Urothelium cell line (cell line): Measurements from ENCODE around the gene PASK.

Experiments used
- DNase-seq: peaks from one replicate; pipeline ENCODE4 v3.0.0; 2011; ENCODE audit warnings: low spot score, mixed read lengths
- FAIRE-seq: peaks from 2 replicates; lab custom pipeline; 2011; peaks lifted over from hg19 to GRCh38; lab: Jason Lieb, UNC

Gene PASK

DNA sequence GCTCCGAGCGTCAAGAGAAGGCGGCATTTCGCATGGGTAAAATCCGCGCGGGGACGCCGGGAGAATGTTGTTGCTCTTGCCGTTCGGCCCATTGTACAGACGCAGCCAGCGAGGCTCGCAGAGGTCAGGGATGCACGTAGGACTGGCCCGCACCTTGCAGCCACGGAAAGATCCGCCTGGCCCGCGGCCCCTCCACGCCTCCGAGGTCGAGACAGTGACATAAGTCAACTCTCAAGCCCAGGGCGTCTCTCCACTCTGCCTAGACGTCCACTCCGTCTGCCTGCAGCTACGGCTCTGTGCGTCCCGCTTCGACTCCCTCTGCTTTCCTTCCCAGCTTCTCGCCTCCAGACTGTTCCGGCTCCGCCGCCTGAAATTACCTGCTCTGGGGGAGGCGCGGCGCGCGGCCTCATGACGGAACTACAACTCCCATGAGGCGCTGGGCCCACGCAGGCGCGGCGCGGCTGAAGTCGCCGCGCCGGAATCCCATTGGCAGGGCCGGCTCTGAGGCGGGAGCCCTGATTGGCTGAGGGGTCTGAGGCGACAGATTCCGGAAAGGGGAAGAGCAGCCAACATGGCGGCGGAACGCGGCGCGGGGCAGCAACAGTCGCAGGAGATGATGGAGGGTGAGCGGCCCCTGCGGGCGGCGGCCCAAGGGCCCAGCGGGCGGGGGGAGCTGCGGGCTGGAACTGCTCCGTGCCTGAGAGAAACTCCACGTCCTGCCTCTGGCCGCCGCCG is 820 bp upstream of the PASK start, which contains the start of gene PPP1R7:
TSS of gene PPP1R7 (plus strand) at position 543 of the 735 bp plus-strand sequence. CDS start at position 572, 29 bp downstream.
- FAIRE-seq (peak; percentile 9), DNase-seq (peak; percentile 99)

- DNase-seq = no peak
- no peak for FAIRE-seq
Measured at GRCh38 chr2:241149675-241149924, 328 bp upstream of the PASK start.

DNA sequence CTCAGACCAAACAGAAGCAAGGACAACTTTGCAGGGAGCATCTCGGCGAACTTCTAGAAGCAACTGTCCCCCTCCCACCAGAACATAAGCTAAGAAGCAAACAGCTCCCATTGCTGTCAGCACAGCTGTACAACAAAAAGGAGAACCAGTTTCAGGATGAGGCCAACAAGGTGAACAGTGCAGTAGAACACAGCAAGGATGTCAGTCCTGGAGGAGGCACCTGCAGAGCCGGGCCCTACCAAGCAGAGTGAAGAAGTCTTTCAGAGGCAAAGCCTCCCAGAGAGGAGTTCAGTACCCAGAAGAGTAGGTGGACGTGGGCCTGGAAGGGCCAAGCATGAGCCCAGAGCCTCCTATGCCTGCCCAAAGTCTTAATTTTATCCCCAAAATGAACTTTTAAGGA is 1.0 kb downstream of the PASK start:
- FAIRE-seq (no peak), DNase-seq (no peak)

- FAIRE-seq = no peak
- DNase-seq = no peak
Measured at GRCh38 chr2:241147336-241147735, 1.9 kb downstream of the PASK start.

DNA sequence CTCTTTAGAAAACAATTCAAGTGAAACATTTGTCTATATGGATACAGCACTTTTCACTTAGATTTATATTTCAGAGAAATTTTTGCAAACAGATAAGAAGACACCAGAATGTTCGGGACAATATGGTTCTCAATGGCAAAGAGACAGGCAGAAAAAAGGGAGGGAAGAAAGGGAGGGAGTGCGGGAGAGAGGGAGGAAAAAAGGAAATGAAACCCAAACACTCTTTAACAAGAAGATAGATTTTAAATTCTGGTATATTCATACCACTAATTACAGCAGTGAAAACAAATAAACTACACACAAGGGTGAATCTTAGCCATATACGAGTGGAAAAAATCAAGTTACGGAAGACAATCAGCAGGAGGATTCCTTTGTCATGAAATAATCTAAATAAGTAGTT is 3.0 kb downstream of the PASK start:
- DNase-seq (no peak), FAIRE-seq (no peak)

GRCh38 chr2:241142593-241142992 is 6.7 kb downstream of the PASK start:
- DNase-seq = no peak

GRCh38 chr2:241142063-241142462 is 7.2 kb downstream of the PASK start:
- no peak for DNase-seq
- FAIRE-seq = no peak

More at GRCh38 chr2:241142593-241142992, 6.7 kb downstream of the PASK start:
- no peak for FAIRE-seq

DNA sequence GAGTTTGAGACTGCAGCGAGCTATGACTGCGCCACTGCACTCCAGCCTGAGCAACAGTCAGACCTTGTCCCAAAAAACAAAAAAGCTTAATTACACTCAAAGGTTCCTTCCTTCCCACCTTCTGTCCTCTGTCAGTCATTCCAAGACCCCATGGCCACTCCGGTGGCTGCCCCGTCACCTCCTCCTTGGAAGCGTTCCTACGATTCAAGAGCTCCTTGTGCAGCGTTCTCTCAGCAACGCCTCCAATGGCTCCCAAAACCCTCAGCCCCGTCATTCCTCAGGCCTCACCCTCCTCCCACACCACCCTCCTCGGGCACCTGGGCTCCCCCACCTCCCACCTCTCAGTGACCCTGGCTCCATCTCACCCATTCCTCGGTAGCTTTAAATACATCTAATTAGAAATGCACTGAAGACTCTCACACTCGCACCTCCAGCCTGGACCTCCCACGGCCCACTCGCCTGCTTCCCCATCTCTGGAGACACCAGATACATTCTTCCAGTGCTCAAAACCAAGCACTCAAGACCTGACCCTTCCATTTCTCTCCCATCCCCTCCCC is 8.0 kb downstream of the PASK start:
- DNase-seq = no peak

GRCh38 chr2:241140445-241140840 is 8.8 kb downstream of the PASK start:
- DNase-seq (no peak), FAIRE-seq (no peak)

More for the DNA sequence above, 8.0 kb downstream of the PASK start:
- no peak for FAIRE-seq

DNA sequence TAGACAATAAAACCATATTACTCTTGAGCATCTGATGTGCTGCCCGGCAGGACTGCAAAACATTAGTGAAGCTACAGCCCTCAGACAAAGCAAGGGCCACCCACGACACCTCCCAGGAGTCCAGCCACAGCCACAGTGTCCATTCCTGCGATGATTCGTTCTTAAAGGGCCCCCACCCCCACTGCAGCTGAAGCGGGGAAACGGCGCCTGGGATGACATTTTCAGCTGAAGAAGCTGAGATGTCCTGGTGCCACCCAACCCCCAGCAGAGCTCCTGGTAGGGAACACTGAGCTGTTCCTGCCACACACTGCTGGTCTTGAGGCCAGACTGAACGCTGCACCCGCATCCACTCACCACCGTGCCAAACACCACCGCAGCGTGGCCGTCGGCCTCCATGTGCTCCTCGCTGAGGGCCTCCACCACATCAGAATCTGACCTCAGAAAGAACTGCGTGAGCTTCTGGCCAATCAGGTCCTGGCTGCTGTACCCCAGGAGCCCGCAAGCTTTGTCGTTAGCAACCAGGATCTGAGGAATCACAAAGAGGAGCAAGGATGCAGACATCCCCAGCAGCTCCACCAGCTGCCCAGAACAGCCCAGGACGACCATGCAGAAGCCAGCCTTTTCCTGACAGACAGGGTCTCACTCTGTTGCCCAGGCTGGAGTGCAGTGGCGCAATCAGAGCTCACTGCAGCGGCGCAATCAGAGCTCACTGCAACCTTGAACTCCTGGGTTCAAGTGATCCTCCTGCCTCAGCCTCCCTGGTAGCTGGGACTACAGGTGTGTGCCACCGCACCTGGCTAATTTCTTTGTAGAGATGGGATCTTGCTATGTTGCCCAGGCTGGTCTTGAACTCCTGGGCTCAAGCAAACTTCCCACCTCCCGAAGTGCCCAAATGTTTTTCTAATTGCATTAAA is 9.5 kb downstream of the PASK start:
- DNase-seq (no peak), FAIRE-seq (no peak)

- FAIRE-seq (no peak), DNase-seq (no peak)
Measured at GRCh38 chr2:241138471-241138870, 10.8 kb downstream of the PASK start.

DNA sequence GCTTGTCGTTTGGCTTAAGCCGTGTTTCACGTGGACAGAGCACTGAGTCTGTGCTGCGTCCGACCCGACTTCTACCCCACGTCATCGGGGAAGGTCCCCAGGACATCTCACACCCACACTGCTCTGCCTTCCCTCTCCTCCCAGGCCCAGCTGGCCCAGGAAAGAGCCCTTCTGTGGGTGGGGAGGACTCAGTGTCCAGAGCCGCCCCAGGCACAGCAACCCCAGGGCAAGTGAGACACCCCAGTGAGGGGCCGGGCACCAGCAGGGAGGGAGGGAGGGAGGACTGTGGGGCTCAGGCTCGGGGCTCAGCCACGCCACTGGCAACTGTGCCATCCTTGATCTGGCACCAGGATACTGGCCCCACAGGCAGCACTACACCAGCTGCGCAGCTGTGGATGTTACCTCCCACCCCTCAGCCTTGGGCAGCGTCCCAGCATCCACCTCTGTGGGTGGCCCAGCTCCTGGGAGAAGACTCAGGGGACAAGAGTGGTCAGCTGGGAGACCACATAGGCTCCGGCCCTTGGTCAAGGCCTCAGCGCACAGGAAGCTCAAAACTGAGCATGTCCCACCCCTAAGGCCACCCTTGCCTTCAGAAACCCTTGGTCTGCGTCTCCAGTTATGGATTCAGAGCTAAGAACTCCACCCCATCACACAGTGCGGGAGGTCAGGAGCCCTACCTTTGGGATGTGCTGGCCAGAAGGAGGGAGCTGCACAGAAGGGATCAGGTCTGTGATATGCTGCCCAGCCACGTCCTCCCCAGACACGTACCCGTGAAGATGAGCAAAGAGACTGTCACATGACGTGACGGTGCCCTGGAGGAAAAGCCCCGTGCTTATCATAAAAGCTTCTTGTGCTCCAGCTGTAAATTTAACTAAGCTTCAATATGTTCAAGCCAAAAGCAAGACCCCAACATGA is 11.7 kb downstream of the PASK start:
- no peak for DNase-seq
- FAIRE-seq = no peak

- no peak for FAIRE-seq
- no peak for DNase-seq
Measured at GRCh38 chr2:241136661-241137260, 12.5 kb downstream of the PASK start.

DNA sequence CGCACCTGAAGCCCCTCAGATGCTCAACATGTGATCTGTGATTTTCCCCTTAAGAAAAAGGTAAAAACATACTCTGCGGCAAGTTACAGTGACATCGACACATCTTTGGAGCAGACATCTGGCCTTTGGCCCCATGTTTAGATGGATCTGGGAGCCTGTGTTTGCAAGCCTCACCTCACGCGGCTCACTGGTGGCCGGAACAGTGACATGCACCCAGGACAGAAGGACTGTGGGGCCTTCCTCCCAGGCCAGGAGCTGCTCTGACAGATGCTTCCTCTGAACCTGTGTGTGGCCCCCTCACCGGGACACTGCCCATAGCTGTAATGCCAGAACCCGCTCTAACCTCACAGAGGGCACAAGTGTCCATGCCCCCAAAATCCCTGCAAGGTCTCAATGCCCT is 13.1 kb downstream of the PASK start:
- no peak for DNase-seq
- FAIRE-seq = no peak

DNA sequence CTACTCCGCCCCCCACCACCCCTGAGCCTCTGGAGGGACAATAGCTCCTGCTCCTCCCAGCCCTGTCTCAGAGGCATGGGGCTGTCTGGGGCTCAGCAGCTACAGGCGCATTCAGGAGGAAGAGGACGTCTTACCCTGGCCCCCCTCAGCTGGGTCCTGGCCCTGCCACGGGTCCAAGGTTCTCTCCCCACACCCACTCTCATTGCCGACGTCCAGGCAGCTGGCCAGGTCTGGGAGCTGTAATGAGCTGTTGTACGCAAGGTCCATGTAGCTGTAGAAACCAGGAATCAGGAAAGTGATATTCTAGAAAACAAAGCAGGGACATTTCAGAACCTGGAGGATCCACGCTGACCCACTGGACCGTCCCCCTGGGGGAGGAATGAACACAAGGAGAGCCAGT is 13.5 kb downstream of the PASK start:
- FAIRE-seq (no peak), DNase-seq (no peak)

- FAIRE-seq (no peak), DNase-seq (no peak)
Measured at GRCh38 chr2:241134711-241135110, 14.6 kb downstream of the PASK start.

- no peak for DNase-seq
- no peak for FAIRE-seq
Measured at GRCh38 chr2:241133436-241133820, 15.8 kb downstream of the PASK start.

DNA sequence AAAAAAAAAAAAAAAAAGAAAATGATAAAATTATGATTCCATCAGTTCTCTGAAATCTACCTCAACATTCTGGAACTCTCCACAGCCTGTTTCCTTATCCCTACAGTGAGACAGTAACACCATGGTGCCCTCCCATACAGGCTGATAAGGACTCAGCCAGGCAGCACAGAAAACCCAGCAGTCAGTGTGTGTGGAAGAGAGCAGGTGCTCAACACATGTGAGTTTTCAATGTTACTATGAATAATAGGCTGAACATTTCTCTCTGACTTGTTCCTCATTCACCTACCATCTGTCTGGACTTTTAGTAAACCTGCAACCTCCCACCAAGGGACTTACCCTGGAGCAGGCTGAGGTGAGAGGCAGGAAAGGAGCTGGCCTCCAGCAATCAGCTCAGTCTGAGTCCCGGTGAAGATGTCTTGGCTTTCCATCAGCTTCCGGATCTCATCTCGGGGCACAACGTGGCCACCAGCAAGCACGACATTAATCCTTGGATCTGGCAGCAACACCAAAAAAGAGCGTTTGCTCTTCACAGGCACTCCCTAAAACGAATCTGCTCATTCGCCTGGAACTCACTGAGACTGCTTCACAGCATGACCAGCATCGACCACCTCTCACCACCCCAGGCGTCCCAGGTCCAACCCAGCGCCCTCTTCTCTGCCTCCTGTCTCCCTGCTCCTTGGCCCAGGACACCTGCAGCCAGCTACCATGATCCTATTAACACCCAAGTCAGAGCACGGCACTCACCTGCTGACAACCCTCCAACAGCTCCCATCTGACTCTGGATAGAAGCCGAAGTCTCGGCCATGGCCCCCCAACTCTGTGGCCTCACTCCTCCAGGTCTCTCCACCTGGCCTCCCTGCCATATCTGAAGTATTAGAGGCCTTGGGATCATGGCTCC is 16.5 kb downstream of the PASK start:
- FAIRE-seq = no peak
- no peak for DNase-seq

DNA sequence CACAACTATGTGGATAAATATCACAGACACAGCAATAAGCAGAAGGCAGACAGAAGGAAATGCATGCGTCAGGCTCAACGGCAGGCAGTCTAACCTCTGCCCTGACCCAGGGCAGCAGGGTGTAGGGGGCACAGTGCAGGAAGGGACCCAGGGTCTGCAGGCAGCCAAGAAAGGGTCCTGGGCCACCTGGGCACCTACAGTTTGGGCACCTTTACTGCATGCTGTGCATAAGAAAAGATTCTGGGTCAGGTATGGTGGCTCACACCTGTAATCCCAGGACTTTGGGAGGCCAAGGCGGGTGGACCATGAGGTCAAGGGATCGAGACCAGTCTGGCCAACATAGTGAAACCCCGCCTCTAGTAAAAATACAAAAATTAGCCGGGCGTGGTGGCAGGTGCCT is 17.7 kb downstream of the PASK start:
- DNase-seq (no peak), FAIRE-seq (no peak)
